Natural killer cell (primary cell): ENCODE results near the gene VWC2. TPM values are rescaled to one million over a fixed set of nuclear protein-coding genes. Genes with fewer than 3 reads are reported as not detected.
"Not testable (repeated sequence)": the region's sequence is repeated elsewhere in the genome, so short reads cannot be mapped to it uniquely, and the experiment has no call there.

Experiments used
- ATAC-seq, 3 donors: fragments of 150-1000 bp in 2 of 3; fragments of 200-7000 bp in 1 of 3; cut with Tn5 transposase; 1 replicate in 1 of 3; 2 replicates in 2 of 3; pipeline ENCODE4 v1.10.0; 2021; ENCODE audit warnings: mild to moderate bottlenecking in 2 of 3, moderate library complexity in 2 of 3
- DNase-seq, 2 donors: peaks; one replicate each; pipeline versions ENCODE4 v3.0.0 to v3.0.0-alpha.2; 2013 to 2021; ENCODE audit warnings: mixed read lengths in 1 of 2
- H3K27ac ChIP-seq: one replicate; pipeline ENCODE4 v1.5.1; 2013; ENCODE audit warnings: mild to moderate bottlenecking, low read length
- H3K27me3 ChIP-seq: one replicate; pipeline ENCODE4 v1.6.1; 2013; ENCODE audit warnings: low read length; ENCODE audit not compliant: control insufficient read depth, insufficient read depth
- H3K36me3 ChIP-seq: one replicate; pipeline ENCODE4 v1.6.1; 2013; ENCODE audit warnings: low read length; ENCODE audit not compliant: control insufficient read depth, insufficient read depth
- H3K4me1 ChIP-seq: one replicate; pipeline ENCODE4 v1.6.1; 2013; ENCODE audit warnings: low read length; ENCODE audit not compliant: control insufficient read depth, insufficient read depth
- H3K4me3 ChIP-seq: one replicate; pipeline ENCODE4 v1.5.1; 2013; ENCODE audit warnings: low read length
- H3K9me3 ChIP-seq: one replicate; pipeline ENCODE4 v1.6.1; 2013; ENCODE audit warnings: low read length; ENCODE audit not compliant: control insufficient read depth, insufficient read depth
- H3K27ac Mint-ChIP-seq, 2 donors: one replicate each; pipeline ENCODE4 v1.8.0; 2022; ENCODE audit warnings: mild to moderate bottlenecking in 2 of 2, mixed read lengths in 2 of 2, moderate library complexity in 1 of 2
- H3K27me3 Mint-ChIP-seq, 2 donors: one replicate each; pipeline ENCODE4 v1.8.0; 2022; ENCODE audit warnings: low read depth in 2 of 2, mixed read lengths in 2 of 2
- H3K36me3 Mint-ChIP-seq: one replicate; pipeline ENCODE4 v1.8.0; 2022; ENCODE audit warnings: mixed read lengths
- H3K4me1 Mint-ChIP-seq, 2 donors: one replicate each; pipeline ENCODE4 v1.8.0; 2022; ENCODE audit warnings: mixed read lengths in 2 of 2
- H3K4me3 Mint-ChIP-seq: one replicate; pipeline ENCODE4 v1.8.0; 2022; ENCODE audit warnings: mild to moderate bottlenecking, moderate library complexity, mixed read lengths
- H3K9me3 Mint-ChIP-seq, 2 donors: one replicate each; pipeline ENCODE4 v1.8.0; 2022; ENCODE audit warnings: mixed read lengths in 2 of 2
- WGBS: methylation state at CpG from one replicate; pipeline ENCODE4 v1.1.7; 2013; ENCODE audit warnings: missing lambda C conversion rate; ENCODE audit not compliant: insufficient coverage; 5-methylcytosine and 5-hydroxymethylcytosine counted together
- intact Hi-C: fragments of 100-400 bp; cut with micrococcal nuclease; formaldehyde crosslinking; loops from one replicate; pipeline ENCODE4 v1.14.2; 2022
- total RNA-seq, 4 donors: library from RNA; stranded (reverse); fragments of 120-200 nt in 1 of 4; gene quantifications; one replicate each; pipeline versions ENCODE4 v1.2.3 to v1.2.4, GENCODE V29; 2013 to 2022
- TF ChIP-seq, protein P1 (sequence below): fragments of 200-600 bp; IDR thresholded peaks from one replicate; pipeline ENCODE4 v1.8.0; 2022; ENCODE audit warnings: antibody characterized with exemption

The VWC2 gene
- total RNA-seq, 3 donors from 2014 or later (not counting 1 experiment from before 2014, with no cell fraction given) = not detected

DNA sequence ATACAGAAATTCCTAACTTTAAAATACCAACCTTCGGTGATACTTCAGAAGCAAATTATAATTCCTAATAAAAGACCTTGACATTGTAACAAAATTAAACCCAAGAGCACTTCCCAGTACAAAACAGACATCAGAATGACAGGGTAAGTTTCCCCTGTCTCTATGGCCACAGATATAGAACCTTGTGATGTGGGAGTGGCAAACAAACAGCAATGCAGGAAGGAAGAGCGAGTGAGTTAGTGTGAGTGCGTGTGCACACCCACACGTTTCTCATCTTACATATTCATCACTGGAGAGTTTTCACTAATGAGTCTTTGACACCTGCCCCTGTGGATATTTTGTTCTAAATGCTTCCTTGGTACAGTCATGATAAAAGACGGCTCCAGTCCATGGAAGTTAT is 72.2 kb downstream of the VWC2 start:
- H3K36me3 Mint-ChIP-seq = no peaks in the 10 kb centered on the region
- DNase-seq (no peak), ATAC-seq (no peak)
- no peaks in the 10 kb centered on the region for H3K4me1 Mint-ChIP-seq
- TF ChIP-seq, protein P1, sequence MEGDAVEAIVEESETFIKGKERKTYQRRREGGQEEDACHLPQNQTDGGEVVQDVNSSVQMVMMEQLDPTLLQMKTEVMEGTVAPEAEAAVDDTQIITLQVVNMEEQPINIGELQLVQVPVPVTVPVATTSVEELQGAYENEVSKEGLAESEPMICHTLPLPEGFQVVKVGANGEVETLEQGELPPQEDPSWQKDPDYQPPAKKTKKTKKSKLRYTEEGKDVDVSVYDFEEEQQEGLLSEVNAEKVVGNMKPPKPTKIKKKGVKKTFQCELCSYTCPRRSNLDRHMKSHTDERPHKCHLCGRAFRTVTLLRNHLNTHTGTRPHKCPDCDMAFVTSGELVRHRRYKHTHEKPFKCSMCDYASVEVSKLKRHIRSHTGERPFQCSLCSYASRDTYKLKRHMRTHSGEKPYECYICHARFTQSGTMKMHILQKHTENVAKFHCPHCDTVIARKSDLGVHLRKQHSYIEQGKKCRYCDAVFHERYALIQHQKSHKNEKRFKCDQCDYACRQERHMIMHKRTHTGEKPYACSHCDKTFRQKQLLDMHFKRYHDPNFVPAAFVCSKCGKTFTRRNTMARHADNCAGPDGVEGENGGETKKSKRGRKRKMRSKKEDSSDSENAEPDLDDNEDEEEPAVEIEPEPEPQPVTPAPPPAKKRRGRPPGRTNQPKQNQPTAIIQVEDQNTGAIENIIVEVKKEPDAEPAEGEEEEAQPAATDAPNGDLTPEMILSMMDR = no peak
- no peak overlapping the region for H3K27ac ChIP-seq
- H3K4me3 ChIP-seq = no peak overlapping the region
- intact Hi-C loops = no loop called here
- no peaks in the 10 kb centered on the region for H3K27me3 Mint-ChIP-seq
- H3K36me3 ChIP-seq = no peaks in the 10 kb centered on the region
- peaks cover 0 to 5% of the 10 kb centered on the region in 2 donors for H3K9me3 Mint-ChIP-seq
- no peaks in the 10 kb centered on the region for H3K9me3 ChIP-seq
- H3K27ac Mint-ChIP-seq = no peak overlapping the region
- WGBS = 73% methylated on average over 4 of the region's 5 CpGs
- H3K4me3 Mint-ChIP-seq = no peak overlapping the region
- H3K27me3 ChIP-seq = no peaks in the 10 kb centered on the region
- H3K4me1 ChIP-seq = no peaks in the 10 kb centered on the region

DNA sequence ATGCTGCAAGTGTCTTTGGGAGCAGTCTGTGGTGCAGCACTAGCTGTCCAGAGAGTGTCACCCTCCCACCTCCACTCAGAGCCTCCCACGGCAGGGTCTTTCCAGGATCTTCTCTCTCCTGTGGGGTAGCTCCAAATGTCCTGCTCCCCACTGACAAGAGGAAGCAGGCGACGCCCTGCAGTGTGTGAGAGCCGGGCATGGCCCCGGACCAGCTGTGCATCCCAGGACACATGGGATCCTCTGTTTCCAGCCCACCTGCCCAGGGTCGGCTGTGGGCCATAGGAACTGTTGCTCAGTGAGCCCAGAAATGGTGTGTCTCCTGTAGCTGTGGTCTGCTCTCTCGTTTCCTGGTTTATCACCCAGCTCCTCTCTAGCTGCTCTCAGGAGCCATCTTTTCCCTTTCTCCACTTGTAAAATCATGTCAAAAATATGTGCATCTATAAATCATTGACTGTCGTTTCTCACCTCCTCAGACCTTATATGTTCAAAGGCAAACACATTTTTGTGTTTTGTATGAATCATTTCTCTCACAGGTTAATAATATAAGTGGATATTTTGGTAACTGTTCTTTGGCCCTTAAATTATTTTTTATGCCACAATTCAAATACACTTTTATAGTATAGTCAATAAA is 74.9 kb downstream of the VWC2 start:
- no peak overlapping the region for H3K4me3 Mint-ChIP-seq
- H3K27ac ChIP-seq = no peak overlapping the region
- DNase-seq (no peak), ATAC-seq (no peak)
- TF ChIP-seq, protein P1 = no peak
- H3K4me1 Mint-ChIP-seq = no peaks in the 10 kb centered on the region
- no peaks in the 10 kb centered on the region for H3K36me3 ChIP-seq
- H3K4me3 ChIP-seq = no peak overlapping the region
- H3K4me1 ChIP-seq = no peaks in the 10 kb centered on the region
- H3K27me3 Mint-ChIP-seq = no peaks in the 10 kb centered on the region
- no peaks in the 10 kb centered on the region for H3K27me3 ChIP-seq
- 82% methylated on average over 7 of the region's 8 CpGs for WGBS
- H3K9me3 ChIP-seq = no peaks in the 10 kb centered on the region
- intact Hi-C loops = no loop called here
- peaks cover 0 to 3% of the 10 kb centered on the region in 2 donors for H3K9me3 Mint-ChIP-seq
- H3K36me3 Mint-ChIP-seq = no peaks in the 10 kb centered on the region
- no peak overlapping the region for H3K27ac Mint-ChIP-seq

DNA sequence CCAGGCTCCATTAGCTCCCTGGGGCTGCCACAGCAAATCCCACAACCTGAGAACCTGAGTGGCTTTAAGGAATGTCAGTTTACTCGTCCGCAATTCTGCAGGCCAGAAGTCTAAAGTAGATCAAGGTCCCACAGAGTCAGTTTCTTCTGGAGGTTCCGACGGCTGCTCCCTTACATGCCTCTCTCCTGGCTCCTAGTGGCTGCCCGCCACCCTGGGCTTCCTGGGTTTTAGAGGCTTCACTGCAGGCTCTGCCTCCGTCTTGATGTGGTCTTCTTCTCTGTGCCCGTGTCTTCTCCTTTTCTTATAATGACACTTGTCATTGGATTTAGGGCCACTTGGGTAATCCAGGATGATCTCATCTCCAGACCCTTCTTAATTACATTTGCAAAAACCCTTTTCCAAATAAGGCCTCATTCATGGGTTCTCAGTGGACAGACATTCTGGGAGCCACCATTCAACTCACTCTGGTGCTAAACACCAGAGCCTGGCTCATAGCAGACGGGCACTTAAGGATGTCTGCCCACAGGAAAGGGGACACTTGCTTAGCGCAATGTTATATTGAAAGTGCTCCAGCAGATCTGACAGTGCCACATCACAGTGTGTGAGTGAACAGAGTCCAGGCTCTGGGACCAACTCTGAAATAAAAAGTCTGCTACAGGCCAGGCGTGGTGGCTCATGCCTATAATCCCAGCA is 77.6 kb downstream of the VWC2 start:
- ATAC-seq (no peak), DNase-seq (no peak)
- Mint-ChIP-seq H3K36me3 (no peaks in the 10 kb centered on the region), H3K9me3 (no peaks in the 10 kb centered on the region), H3K27ac (no peak overlapping the region), H3K4me1 (no peaks in the 10 kb centered on the region), H3K4me3 (no peak overlapping the region), H3K27me3 (peaks cover 0 to 2% of the 10 kb centered on the region in 2 donors)
- Histone ChIP-seq H3K4me1 (no peaks in the 10 kb centered on the region), H3K27ac (no peak overlapping the region), H3K27me3 (no peaks in the 10 kb centered on the region), H3K9me3 (no peaks in the 10 kb centered on the region), H3K36me3 (no peaks in the 10 kb centered on the region), H3K4me3 (no peak overlapping the region)
- 87% methylated on average over 10 of the region's 10 CpGs for WGBS
- intact Hi-C loops = no loop called here
- TF ChIP-seq, protein P1 = no peak

DNA sequence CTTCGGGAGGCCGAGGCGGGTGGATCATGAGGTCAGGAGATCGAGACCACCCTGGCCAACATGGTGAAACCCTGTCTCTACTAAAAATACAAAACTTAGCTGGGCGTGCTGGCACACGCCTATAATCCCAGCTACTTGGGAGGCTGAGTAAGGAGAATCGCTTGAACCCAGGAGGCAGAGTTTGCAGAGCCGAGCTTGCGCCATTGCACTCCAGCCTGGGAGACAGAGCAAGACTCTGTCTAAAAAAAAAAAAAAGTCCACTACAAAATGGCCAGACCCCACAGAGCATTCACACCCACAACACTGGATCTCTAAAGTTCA is 78.1 kb downstream of the VWC2 start:
- H3K4me1 ChIP-seq, H3K27ac Mint-ChIP-seq, H3K36me3 ChIP-seq, H3K27ac ChIP-seq, H3K27me3 Mint-ChIP-seq, ATAC-seq, DNase-seq, intact Hi-C loops, H3K36me3 Mint-ChIP-seq, H3K4me3 ChIP-seq, H3K4me1 Mint-ChIP-seq, H3K27me3 ChIP-seq, H3K4me3 Mint-ChIP-seq, H3K9me3 ChIP-seq, H3K9me3 Mint-ChIP-seq: not testable (repeated sequence)
- WGBS = 88% methylated on average over 9 of the region's 9 CpGs
